GM19395 (cell line): Measurements from ENCODE around the gene TGFBR3L.
"Not testable (repeated sequence)": the region's sequence is repeated elsewhere in the genome, so short reads cannot be mapped to it uniquely, and the experiment has no call there.

ENCODE experiments used
- ATAC-seq: cut with Tn5 transposase; IDR thresholded peaks from one replicate; pipeline ENCODE4 v1.9.1; 2021; ENCODE audit warnings: mild to moderate bottlenecking, moderate library complexity; ENCODE audit not compliant: unreplicated experiment

Gene TGFBR3L

GRCh38 chr19:7926727-7927604, 12.3 kb downstream of the TGFBR3L start:
- ATAC-seq, result no peak

- no peak for ATAC-seq
These were observed 13.1 kb downstream of the TGFBR3L start for GRCh38 chr19:7927605-7928333.

GRCh38 chr19:7928334-7928706, 13.7 kb downstream of the TGFBR3L start:
- ATAC-seq, result no peak

- no peak for ATAC-seq
These were observed 14.4 kb downstream of the TGFBR3L start for GRCh38 chr19:7928741-7929701.

- not testable (repeated sequence) for ATAC-seq
These were observed 15.4 kb downstream of the TGFBR3L start for GRCh38 chr19:7930030-7930429.

GRCh38 chr19:7930765-7931164, 16.1 kb downstream of the TGFBR3L start:
- ATAC-seq, result no peak

GRCh38 chr19:7931221-7932061, 16.8 kb downstream of the TGFBR3L start:
- ATAC-seq, result no peak

- no peak for ATAC-seq
These were observed 17.8 kb downstream of the TGFBR3L start for GRCh38 chr19:7932276-7932929.

GRCh38 chr19:7932930-7933300, 18.3 kb downstream of the TGFBR3L start:
- no peak for ATAC-seq

- ATAC-seq, result no peak
These were observed 18.8 kb downstream of the TGFBR3L start for GRCh38 chr19:7933411-7933810.

GRCh38 chr19:7933828-7934725, 19.4 kb downstream of the TGFBR3L start:
- no peak for ATAC-seq

- ATAC-seq, result no peak
These were observed 20.1 kb downstream of the TGFBR3L start for GRCh38 chr19:7934766-7935165.

GRCh38 chr19:7940841-7941240, 26.2 kb downstream of the TGFBR3L start:
- ATAC-seq, result no peak

- ATAC-seq, result no peak
These were observed 27.4 kb downstream of the TGFBR3L start for GRCh38 chr19:7941895-7942596.

- ATAC-seq, result peak; percentile 17
These were observed 28.4 kb downstream of the TGFBR3L start for GRCh38 chr19:7942981-7943443.

GRCh38 chr19:7943444-7944176, 29.0 kb downstream of the TGFBR3L start, which contains the start of gene TIMM44:
TIMM44 (minus strand) TSS chr19:7943666; CDS start chr19:7943651, 15 bp downstream.
- peak; percentile 94 for ATAC-seq

- ATAC-seq, result peak; percentile 39
These were observed 29.6 kb downstream of the TGFBR3L start for GRCh38 chr19:7944177-7944761.
